Fibroblast of lung (primary cell): ENCODE results near the gene TSEN54.

Source experiments
- CTCF ChIP-seq, 2 donors: IDR thresholded peaks in 1 of 2; conservative IDR thresholded peaks in 1 of 2; 1 replicate in 1 of 2; 2 replicates in 1 of 2; pipeline ENCODE4 v1.5.1; 2011 to 2012; ENCODE audit warnings: low read length in 2 of 2, control low read depth in 1 of 2, inconsistent platforms in 1 of 2, low read depth in 1 of 2, mild to moderate bottlenecking in 1 of 2
- EZH2 ChIP-seq: IDR thresholded peaks from 2 replicates; pipeline ENCODE4 v1.5.1; 2012; ENCODE audit warnings: low read length, control low read depth, mild to moderate bottlenecking; ENCODE audit errors: missing control alignments

- TF ChIP-seq CTCF (conservative IDR thresholded peaks at IDR 0.05 in 1 of 2, IDR thresholded peaks at IDR 0.05 in 1 of 2; ENCODE audit: low read depth in 1 of 2, low read length in 2 of 2), result no peak
- TF ChIP-seq EZH2, result no peak
These were observed 30.6 kb upstream of the TSEN54 start for GRCh38 chr17:75485688-75486087.
